Neural progenitor cell (in vitro differentiated cells): ENCODE measurements around the gene ARL13A. TPM values are rescaled to one million over a fixed set of nuclear protein-coding genes. Genes with fewer than 3 reads are reported as not detected.

Source experiments
- DNase-seq: peaks from one replicate; pipeline ENCODE4 v3.0.0-alpha.2; 2016; ENCODE audit warnings: low spot score
- H2AFZ ChIP-seq: fragments of 200-600 bp; sonication (generic); replicated peaks from 2 replicates; pipeline ENCODE4 v1.6.1; 2016; ENCODE audit warnings: antibody characterized with exemption
- H3F3A ChIP-seq: fragments of 200-600 bp; sonication (generic); 2 replicates; pipeline ENCODE4 v1.6.1; 2016; ENCODE audit warnings: antibody characterized with exemption, low read depth
- H3K27ac ChIP-seq: fragments of 200-600 bp; sonication (generic); 2 replicates; pipeline ENCODE4 v1.5.1; 2016; ENCODE audit warnings: mild to moderate bottlenecking
- H3K27me3 ChIP-seq: fragments of 200-600 bp; sonication (generic); 2 replicates; pipeline ENCODE4 v1.6.1; 2016; ENCODE audit warnings: mild to moderate bottlenecking, moderate library complexity
- H3K36me3 ChIP-seq: fragments of 200-600 bp; sonication (generic); 2 replicates; pipeline ENCODE4 v1.5.1; 2016
- H3K4me1 ChIP-seq: fragments of 200-600 bp; sonication (generic); 2 replicates; pipeline ENCODE4 v1.6.1; 2016; ENCODE audit warnings: mixed run types
- H3K4me2 ChIP-seq: fragments of 200-600 bp; sonication (generic); 2 replicates; pipeline ENCODE4 v1.6.1; 2016
- H3K4me3 ChIP-seq: fragments of 200-600 bp; sonication (generic); 2 replicates; pipeline ENCODE4 v1.5.1; 2016
- H3K79me2 ChIP-seq: fragments of 200-600 bp; sonication (generic); 2 replicates; pipeline ENCODE4 v1.6.1; 2016; ENCODE audit warnings: low read depth
- H3K9ac ChIP-seq: fragments of 200-600 bp; sonication (generic); 2 replicates; pipeline ENCODE4 v1.6.1; 2016
- H3K9me3 ChIP-seq: fragments of 200-600 bp; sonication (generic); 2 replicates; pipeline ENCODE4 v1.5.1; 2016; ENCODE audit warnings: low read depth
- H4K20me1 ChIP-seq: fragments of 200-600 bp; sonication (generic); 2 replicates; pipeline ENCODE4 v1.6.1; 2016; ENCODE audit warnings: low read depth
- H3K27ac Mint-ChIP-seq: 3 replicates; pipeline ENCODE4 v1.8.0; 2021; ENCODE audit warnings: mixed read lengths
- H3K27me3 Mint-ChIP-seq: 2 replicates; pipeline ENCODE4 v1.8.0; 2022; ENCODE audit warnings: low read depth, mild to moderate bottlenecking, inconsistent platforms, moderate library complexity, mixed read lengths; ENCODE audit not compliant: insufficient read depth
- H3K36me3 Mint-ChIP-seq: 3 replicates; pipeline ENCODE4 v1.8.0; 2021; ENCODE audit warnings: mixed read lengths
- H3K4me1 Mint-ChIP-seq: 3 replicates; pipeline ENCODE4 v1.8.0; 2021; ENCODE audit warnings: mixed read lengths
- H3K4me3 Mint-ChIP-seq: 3 replicates; pipeline ENCODE4 v1.8.0; 2021; ENCODE audit warnings: mild to moderate bottlenecking, moderate library complexity, mixed read lengths
- H3K9me3 Mint-ChIP-seq: 3 replicates; pipeline ENCODE4 v1.8.0; 2020; ENCODE audit warnings: mixed read lengths
- EZH2 ChIP-seq: fragments of 200-600 bp; sonication (generic); IDR thresholded peaks from 2 replicates; pipeline ENCODE4 v1.6.1; 2017; ENCODE audit warnings: antibody characterized with exemption, mild to moderate bottlenecking, moderate library complexity
- EZH2phosphoT487 ChIP-seq: fragments of 200-600 bp; sonication (generic); IDR thresholded peaks from 2 replicates; pipeline ENCODE4 v1.6.1; 2017; ENCODE audit warnings: antibody characterized with exemption
- total RNA-seq: library from RNA; depleted of rRNA; stranded (reverse); fragments of >200 nt; gene quantifications from 2 replicates; pipeline ENCODE4 v1.2.3, GENCODE V29; 2015; ENCODE audit warnings: low replicate concordance
- TF ChIP-seq, protein P1 (sequence below): fragments of 200-600 bp; sonication (generic); IDR thresholded peaks from 2 replicates; pipeline ENCODE4 v1.5.1; 2017; ENCODE audit warnings: antibody characterized with exemption, mild to moderate bottlenecking

The ARL13A gene
- 0.36 TPM in 1 of 2 replicates, not detected in the other for total RNA-seq

DNA sequence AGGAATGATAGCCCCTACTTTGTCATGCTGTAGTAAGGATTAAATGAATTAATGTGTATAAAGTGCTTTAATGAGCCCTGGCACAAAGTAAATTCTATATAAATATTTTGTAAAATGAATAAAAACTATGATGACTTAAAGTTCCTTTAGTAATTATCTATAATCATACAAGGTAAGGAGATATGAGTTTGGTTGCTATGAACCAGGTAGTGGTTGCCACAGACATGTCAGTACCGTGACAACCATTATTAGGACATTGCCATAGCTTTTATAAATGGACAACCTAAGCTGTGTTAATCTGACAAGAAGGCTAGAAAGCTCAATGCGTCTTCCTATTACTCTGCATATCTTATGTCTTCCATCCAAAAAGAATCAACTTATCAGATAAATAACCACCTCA is at the start of gene ARL13A:
TSS of gene ARL13A (plus strand) at position 301 of the 400 bp plus-strand sequence. CDS start 3,982 bp downstream, outside the sequence.
- no peak for TF ChIP-seq EZH2
- no peak for TF ChIP-seq EZH2phosphoT487
- TF ChIP-seq, protein P1, sequence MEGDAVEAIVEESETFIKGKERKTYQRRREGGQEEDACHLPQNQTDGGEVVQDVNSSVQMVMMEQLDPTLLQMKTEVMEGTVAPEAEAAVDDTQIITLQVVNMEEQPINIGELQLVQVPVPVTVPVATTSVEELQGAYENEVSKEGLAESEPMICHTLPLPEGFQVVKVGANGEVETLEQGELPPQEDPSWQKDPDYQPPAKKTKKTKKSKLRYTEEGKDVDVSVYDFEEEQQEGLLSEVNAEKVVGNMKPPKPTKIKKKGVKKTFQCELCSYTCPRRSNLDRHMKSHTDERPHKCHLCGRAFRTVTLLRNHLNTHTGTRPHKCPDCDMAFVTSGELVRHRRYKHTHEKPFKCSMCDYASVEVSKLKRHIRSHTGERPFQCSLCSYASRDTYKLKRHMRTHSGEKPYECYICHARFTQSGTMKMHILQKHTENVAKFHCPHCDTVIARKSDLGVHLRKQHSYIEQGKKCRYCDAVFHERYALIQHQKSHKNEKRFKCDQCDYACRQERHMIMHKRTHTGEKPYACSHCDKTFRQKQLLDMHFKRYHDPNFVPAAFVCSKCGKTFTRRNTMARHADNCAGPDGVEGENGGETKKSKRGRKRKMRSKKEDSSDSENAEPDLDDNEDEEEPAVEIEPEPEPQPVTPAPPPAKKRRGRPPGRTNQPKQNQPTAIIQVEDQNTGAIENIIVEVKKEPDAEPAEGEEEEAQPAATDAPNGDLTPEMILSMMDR, result no peak
- H3K9me3 Mint-ChIP-seq, result peaks cover 15% of the 10 kb centered on the region
- Histone ChIP-seq H2AFZ (no peak within 1 kb of the TSS), H3K27me3 (no peaks in the 10 kb centered on the region), H3K4me3 (no peak within 1 kb of the TSS), H3K36me3 (no peaks in the 10 kb centered on the region), H3K4me2 (no peak within 1 kb of the TSS), H3K4me1 (no peaks in the 10 kb centered on the region), H3K9me3 (no peaks in the 10 kb centered on the region), H3F3A (no peaks in the 10 kb centered on the region), H3K79me2 (no peaks in the 10 kb centered on the region), H3K9ac (no peak within 1 kb of the TSS), H4K20me1 (no peaks in the 10 kb centered on the region), H3K27ac (no peak within 1 kb of the TSS)
- peaks cover 3% of the 10 kb centered on the region for H3K36me3 Mint-ChIP-seq
- H3K27ac Mint-ChIP-seq, result no peak within 1 kb of the TSS
- no peaks in the 10 kb centered on the region for H3K4me1 Mint-ChIP-seq
- H3K4me3 Mint-ChIP-seq, result no peak within 1 kb of the TSS
- no peak for DNase-seq
- H3K27me3 Mint-ChIP-seq, result peaks cover 5% of the 10 kb centered on the region

DNA sequence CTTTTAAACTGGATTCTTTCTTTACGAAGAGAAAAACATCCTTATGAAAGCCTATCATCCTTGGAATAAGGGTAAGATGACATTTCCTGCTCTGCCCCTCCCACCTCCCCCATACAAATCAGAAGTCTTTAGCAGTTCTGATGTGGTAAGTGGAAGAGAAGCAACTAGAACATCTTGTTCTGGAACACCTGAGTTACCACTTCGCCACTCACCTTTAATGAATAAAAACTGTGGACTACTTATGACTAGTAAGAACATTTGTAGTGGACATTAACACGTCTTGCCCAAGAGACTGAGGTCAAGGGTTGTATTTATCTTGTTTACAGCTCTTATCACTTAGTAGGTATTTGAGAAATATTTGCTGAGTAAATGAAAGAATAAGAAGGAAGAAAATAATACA is 45.1 kb upstream of the ARL13A start:
- Mint-ChIP-seq H3K27me3 (peaks cover 2% of the 10 kb centered on the region), H3K9me3 (peaks cover 3% of the 10 kb centered on the region)
- DNase-seq, result no peak

DNA sequence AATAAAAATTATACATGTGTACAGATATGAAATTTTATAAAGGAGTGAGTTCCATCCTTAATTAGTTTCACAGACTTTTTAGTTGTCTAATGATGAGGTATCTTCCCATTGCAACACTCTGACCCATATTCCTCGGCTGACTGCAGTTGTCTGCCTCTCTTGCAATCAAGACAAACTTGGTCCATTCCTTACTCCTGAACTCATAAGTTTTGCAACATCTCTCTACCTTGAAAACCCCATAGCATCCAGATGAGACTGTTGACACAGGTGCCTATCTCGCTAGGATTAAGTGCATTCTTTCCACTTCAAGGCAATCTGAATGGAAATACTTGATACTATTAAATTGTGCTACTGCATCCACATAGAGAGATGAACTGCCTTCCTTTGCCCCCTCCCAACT is 43.1 kb upstream of the ARL13A start:
- H3K27me3 ChIP-seq, result peaks cover 20% of the 10 kb centered on the region
- no peak for DNase-seq
- H3F3A ChIP-seq, result peaks cover 7% of the 10 kb centered on the region
- Mint-ChIP-seq H3K27me3 (peaks cover 9% of the 10 kb centered on the region), H3K9me3 (peaks cover 7% of the 10 kb centered on the region), H3K27ac (no peak overlapping the region), H3K4me3 (no peak overlapping the region), H3K4me1 (peaks cover 3% of the 10 kb centered on the region), H3K36me3 (no peaks in the 10 kb centered on the region)
- no peak overlapping the region for H3K4me3 ChIP-seq
- TF ChIP-seq EZH2phosphoT487, result no peak
- TF ChIP-seq, protein P1, result no peak
- TF ChIP-seq EZH2, result no peak
- H3K9me3 ChIP-seq, result no peaks in the 10 kb centered on the region
- H3K79me2 ChIP-seq, result no peaks in the 10 kb centered on the region
- no peak overlapping the region for H3K27ac ChIP-seq
- no peaks in the 10 kb centered on the region for H4K20me1 ChIP-seq
- H3K9ac ChIP-seq, result no peak overlapping the region
- no peak overlapping the region for H3K4me2 ChIP-seq
- H3K36me3 ChIP-seq, result no peaks in the 10 kb centered on the region
- H2AFZ ChIP-seq, result no peak overlapping the region
- H3K4me1 ChIP-seq, result no peaks in the 10 kb centered on the region

More for the DNA sequence above, 45.1 kb upstream of the ARL13A start:
- H4K20me1 ChIP-seq, result no peaks in the 10 kb centered on the region
- H3F3A ChIP-seq, result peaks cover 7% of the 10 kb centered on the region
- Mint-ChIP-seq H3K27ac (no peak overlapping the region), H3K36me3 (no peaks in the 10 kb centered on the region), H3K4me1 (peaks cover under 1% of the 10 kb centered on the region), H3K4me3 (no peak overlapping the region)
- H3K9me3 ChIP-seq, result no peaks in the 10 kb centered on the region
- H3K36me3 ChIP-seq, result no peaks in the 10 kb centered on the region
- TF ChIP-seq EZH2, result no peak
- TF ChIP-seq, protein P1, result no peak
- TF ChIP-seq EZH2phosphoT487, result no peak
- no peak overlapping the region for H2AFZ ChIP-seq
- no peaks in the 10 kb centered on the region for H3K79me2 ChIP-seq
- H3K4me1 ChIP-seq, result no peaks in the 10 kb centered on the region
- H3K27ac ChIP-seq, result no peak overlapping the region
- H3K9ac ChIP-seq, result no peak overlapping the region
- no peak overlapping the region for H3K4me3 ChIP-seq
- H3K4me2 ChIP-seq, result no peak overlapping the region
- H3K27me3 ChIP-seq, result peaks cover 20% of the 10 kb centered on the region
